Putamen (tissue), 1 donor: Measurements from ENCODE around the gene ZNF831.

ENCODE experiments used
- DNase-seq: peaks from one replicate; pipeline ENCODE4 v3.0.0-alpha.2; 2016; ENCODE audit warnings: low spot score

Gene ZNF831

GRCh38 chr20:59141818-59142581 lies 21.6 kb upstream of the ZNF831 start:
- DNase-seq: no peak

- DNase-seq: no peak
Measured at GRCh38 chr20:59143326-59143725, 20.3 kb upstream of the ZNF831 start.

GRCh38 chr20:59144179-59144830 lies 19.3 kb upstream of the ZNF831 start:
- no peak for DNase-seq

- no peak for DNase-seq
Measured at GRCh38 chr20:59144831-59145196, 18.8 kb upstream of the ZNF831 start.

- DNase-seq: no peak
Measured at GRCh38 chr20:59145247-59145923, 18.2 kb upstream of the ZNF831 start.

- no peak for DNase-seq
Measured at GRCh38 chr20:59145924-59146779, 17.5 kb upstream of the ZNF831 start.

GRCh38 chr20:59146780-59147565 lies 16.6 kb upstream of the ZNF831 start:
- DNase-seq: no peak

- no peak for DNase-seq
Measured at GRCh38 chr20:59147586-59147985, 16.0 kb upstream of the ZNF831 start.

GRCh38 chr20:59148701-59149493 lies 14.7 kb upstream of the ZNF831 start:
- DNase-seq: no peak

GRCh38 chr20:59149678-59150504 lies 13.7 kb upstream of the ZNF831 start:
- DNase-seq: no peak

- DNase-seq: no peak
Measured at GRCh38 chr20:59150821-59151251, 12.8 kb upstream of the ZNF831 start.

GRCh38 chr20:59151391-59151790 lies 12.2 kb upstream of the ZNF831 start:
- DNase-seq: no peak

- DNase-seq: no peak
Measured at GRCh38 chr20:59151820-59152219, 11.8 kb upstream of the ZNF831 start.

- no peak for DNase-seq
Measured at GRCh38 chr20:59152559-59153354, 10.9 kb upstream of the ZNF831 start.

GRCh38 chr20:59153355-59153681 lies 10.3 kb upstream of the ZNF831 start:
- peak; percentile 79 for DNase-seq

- no peak for DNase-seq
Measured at GRCh38 chr20:59153832-59154231, 9.8 kb upstream of the ZNF831 start.

GRCh38 chr20:59154317-59155013 lies 9.2 kb upstream of the ZNF831 start:
- DNase-seq: no peak

GRCh38 chr20:59157064-59157463 lies 6.6 kb upstream of the ZNF831 start:
- no peak for DNase-seq
